Hepatocyte (in vitro differentiated cells): ENCODE measurements around the gene ZNF789. TPM values are rescaled to one million over a fixed set of nuclear protein-coding genes. Genes with fewer than 3 reads are reported as not detected.

Source experiments
- DNase-seq: peaks from one replicate; pipeline ENCODE4 v3.0.0-alpha.2; 2016; ENCODE audit warnings: low spot score
- H2AFZ ChIP-seq: fragments of 200-600 bp; sonication (generic); 2 replicates; pipeline ENCODE4 v1.6.0; 2016; ENCODE audit warnings: antibody characterized with exemption, mild to moderate bottlenecking
- H3K27ac ChIP-seq: fragments of 200-600 bp; sonication (generic); 2 replicates; pipeline ENCODE4 v1.5.1; 2016; ENCODE audit warnings: mild to moderate bottlenecking
- H3K27me3 ChIP-seq: fragments of 200-600 bp; sonication (generic); 2 replicates; pipeline ENCODE4 v1.6.1; 2016
- H3K36me3 ChIP-seq: fragments of 200-600 bp; sonication (generic); replicated peaks from 2 replicates; pipeline ENCODE4 v1.5.1; 2016; ENCODE audit warnings: low read depth; ENCODE audit not compliant: insufficient read depth
- H3K4me1 ChIP-seq: fragments of 200-600 bp; sonication (generic); 2 replicates; pipeline ENCODE4 v1.5.1; 2016; ENCODE audit warnings: mild to moderate bottlenecking, moderate library complexity; ENCODE audit not compliant: insufficient read depth
- H3K4me2 ChIP-seq: fragments of 200-600 bp; sonication (generic); 2 replicates; pipeline ENCODE4 v1.6.0; 2016
- H3K4me3 ChIP-seq: fragments of 200-600 bp; sonication (generic); 2 replicates; pipeline ENCODE4 v1.5.1; 2016; ENCODE audit warnings: mild to moderate bottlenecking
- H3K79me2 ChIP-seq: fragments of 200-600 bp; sonication (generic); 2 replicates; pipeline ENCODE4 v1.6.0; 2017; ENCODE audit warnings: mild to moderate bottlenecking
- H3K9me2 ChIP-seq: fragments of 200-600 bp; sonication (generic); replicated peaks from 2 replicates; pipeline ENCODE4 v1.6.0; 2017; ENCODE audit warnings: mild to moderate bottlenecking; ENCODE audit not compliant: insufficient read depth
- H3K9me3 ChIP-seq: fragments of 200-600 bp; sonication (generic); 2 replicates; pipeline ENCODE4 v1.5.1; 2016; ENCODE audit warnings: low read depth, mild to moderate bottlenecking
- H4K20me1 ChIP-seq: fragments of 200-600 bp; sonication (generic); 2 replicates; pipeline ENCODE4 v1.6.0; 2016; ENCODE audit warnings: mild to moderate bottlenecking; ENCODE audit not compliant: insufficient read depth, poor library complexity, severe bottlenecking
- EZH2 ChIP-seq: fragments of 200-600 bp; sonication (generic); IDR thresholded peaks from 2 replicates; pipeline ENCODE4 v1.6.1; 2016; ENCODE audit warnings: antibody characterized with exemption, mild to moderate bottlenecking, borderline replicate concordance
- EZH2phosphoT487 ChIP-seq: fragments of 200-600 bp; sonication (generic); IDR thresholded peaks from one replicate; pipeline ENCODE4 v1.6.1; 2018; ENCODE audit warnings: antibody characterized with exemption, mild to moderate bottlenecking, low read depth, moderate library complexity; ENCODE audit not compliant: unreplicated experiment, severe bottlenecking
- WGBS: methylation state at CpG from one replicate; pipeline ENCODE4 v1.1.6; 2016; ENCODE audit warnings: low lambda C conversion rate; ENCODE audit errors: missing lambda C conversion rate; 5-methylcytosine and 5-hydroxymethylcytosine counted together
- polyA plus RNA-seq: library from polyadenylated mRNA; unstranded; fragments of >200 nt; fragmentation: Nextera tagmentation; extraction: Ambion mirVana; gene quantifications from 2 replicates; pipeline ENCODE4 v1.2.1, GENCODE V29; 2016
- total RNA-seq: library from RNA; depleted of rRNA; stranded (reverse); fragments of >200 nt; gene quantifications from 2 replicates; pipeline ENCODE4 v1.2.3, GENCODE V29; 2014
- TF ChIP-seq, protein P1 (sequence below): fragments of 200-600 bp; sonication (generic); IDR thresholded peaks from 2 replicates; pipeline ENCODE4 v1.5.1; 2016; ENCODE audit warnings: antibody characterized with exemption, mild to moderate bottlenecking; ENCODE audit not compliant: poor library complexity

ZNF789 gene
- total and polyA plus RNA-seq, 2 experiments from 2014 or later = 8.1 to 11.3 TPM

DNA sequence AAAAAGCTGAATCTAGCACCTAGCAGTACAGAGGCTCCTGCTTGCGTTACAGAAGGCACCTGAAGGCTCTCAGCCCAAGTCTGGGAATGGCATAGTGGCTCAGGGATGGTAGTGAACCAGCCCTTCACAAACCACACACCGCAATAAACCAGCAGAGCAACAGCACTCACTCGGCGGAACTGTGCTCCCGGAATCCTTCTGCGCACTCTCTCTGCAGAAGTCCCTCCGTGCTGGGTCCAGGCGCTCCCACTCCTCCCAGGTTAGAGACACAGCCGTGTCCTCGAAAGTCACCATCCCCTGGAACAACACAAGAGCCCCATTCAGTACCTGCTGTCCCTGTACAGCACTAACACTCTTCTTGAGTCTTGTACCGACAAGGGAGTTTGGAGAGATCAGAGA is 25.9 kb downstream of the ZNF789 start:
- peak; percentile 8 for DNase-seq
- Histone ChIP-seq H3K79me2 (peaks cover 63% of the 10 kb centered on the region), H3K36me3 (peaks cover 7% of the 10 kb centered on the region), H3K27ac (peak overlapping the region; percentile 93), H3K9me3 (peaks cover 9% of the 10 kb centered on the region), H4K20me1 (peaks cover 23% of the 10 kb centered on the region), H3K4me1 (peaks cover 14% of the 10 kb centered on the region), H3K4me2 (peak overlapping the region; percentile 90), H3K9me2 (no peaks in the 10 kb centered on the region), H2AFZ (no peak overlapping the region), H3K27me3 (no peaks in the 10 kb centered on the region), H3K4me3 (peak overlapping the region; percentile 41)
- TF ChIP-seq EZH2phosphoT487 = no peak
- no peak for TF ChIP-seq EZH2
- TF ChIP-seq, protein P1, sequence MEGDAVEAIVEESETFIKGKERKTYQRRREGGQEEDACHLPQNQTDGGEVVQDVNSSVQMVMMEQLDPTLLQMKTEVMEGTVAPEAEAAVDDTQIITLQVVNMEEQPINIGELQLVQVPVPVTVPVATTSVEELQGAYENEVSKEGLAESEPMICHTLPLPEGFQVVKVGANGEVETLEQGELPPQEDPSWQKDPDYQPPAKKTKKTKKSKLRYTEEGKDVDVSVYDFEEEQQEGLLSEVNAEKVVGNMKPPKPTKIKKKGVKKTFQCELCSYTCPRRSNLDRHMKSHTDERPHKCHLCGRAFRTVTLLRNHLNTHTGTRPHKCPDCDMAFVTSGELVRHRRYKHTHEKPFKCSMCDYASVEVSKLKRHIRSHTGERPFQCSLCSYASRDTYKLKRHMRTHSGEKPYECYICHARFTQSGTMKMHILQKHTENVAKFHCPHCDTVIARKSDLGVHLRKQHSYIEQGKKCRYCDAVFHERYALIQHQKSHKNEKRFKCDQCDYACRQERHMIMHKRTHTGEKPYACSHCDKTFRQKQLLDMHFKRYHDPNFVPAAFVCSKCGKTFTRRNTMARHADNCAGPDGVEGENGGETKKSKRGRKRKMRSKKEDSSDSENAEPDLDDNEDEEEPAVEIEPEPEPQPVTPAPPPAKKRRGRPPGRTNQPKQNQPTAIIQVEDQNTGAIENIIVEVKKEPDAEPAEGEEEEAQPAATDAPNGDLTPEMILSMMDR = no peak
- 67% methylated on average over 11 of the region's 11 CpGs for WGBS

DNA sequence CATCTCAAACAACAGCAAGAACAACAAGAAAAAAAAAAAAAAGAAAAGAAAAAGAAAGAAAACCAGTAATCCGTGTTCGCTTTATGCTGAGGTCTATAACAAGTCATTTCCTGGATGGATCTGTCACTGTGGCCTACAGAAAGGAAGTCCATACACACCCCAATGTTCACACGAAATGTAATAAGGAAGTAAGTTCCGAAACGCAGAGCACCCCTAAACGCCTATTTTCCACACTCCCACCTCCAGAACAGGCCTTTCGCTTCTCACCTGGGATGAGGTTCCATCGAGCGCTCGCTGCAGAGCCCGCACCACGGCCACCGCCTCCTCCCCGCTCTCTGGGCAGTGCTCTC is 26.7 kb downstream of the ZNF789 start:
- Histone ChIP-seq H3K9me2 (no peaks in the 10 kb centered on the region), H3K27ac (peak overlapping the region; percentile 93), H4K20me1 (peaks cover 23% of the 10 kb centered on the region), H3K36me3 (no peaks in the 10 kb centered on the region), H3K79me2 (peaks cover 58% of the 10 kb centered on the region), H3K4me3 (peak overlapping the region; percentile 41), H3K27me3 (no peaks in the 10 kb centered on the region), H3K4me1 (peaks cover 14% of the 10 kb centered on the region), H3K9me3 (peaks cover 1% of the 10 kb centered on the region), H3K4me2 (peak overlapping the region; percentile 90), H2AFZ (peak overlapping the region; percentile 16)
- TF ChIP-seq, protein P1 = no peak
- 3% methylated on average over 14 of the region's 14 CpGs for whole genome bisulfite sequencing
- no peak for DNase-seq

DNA sequence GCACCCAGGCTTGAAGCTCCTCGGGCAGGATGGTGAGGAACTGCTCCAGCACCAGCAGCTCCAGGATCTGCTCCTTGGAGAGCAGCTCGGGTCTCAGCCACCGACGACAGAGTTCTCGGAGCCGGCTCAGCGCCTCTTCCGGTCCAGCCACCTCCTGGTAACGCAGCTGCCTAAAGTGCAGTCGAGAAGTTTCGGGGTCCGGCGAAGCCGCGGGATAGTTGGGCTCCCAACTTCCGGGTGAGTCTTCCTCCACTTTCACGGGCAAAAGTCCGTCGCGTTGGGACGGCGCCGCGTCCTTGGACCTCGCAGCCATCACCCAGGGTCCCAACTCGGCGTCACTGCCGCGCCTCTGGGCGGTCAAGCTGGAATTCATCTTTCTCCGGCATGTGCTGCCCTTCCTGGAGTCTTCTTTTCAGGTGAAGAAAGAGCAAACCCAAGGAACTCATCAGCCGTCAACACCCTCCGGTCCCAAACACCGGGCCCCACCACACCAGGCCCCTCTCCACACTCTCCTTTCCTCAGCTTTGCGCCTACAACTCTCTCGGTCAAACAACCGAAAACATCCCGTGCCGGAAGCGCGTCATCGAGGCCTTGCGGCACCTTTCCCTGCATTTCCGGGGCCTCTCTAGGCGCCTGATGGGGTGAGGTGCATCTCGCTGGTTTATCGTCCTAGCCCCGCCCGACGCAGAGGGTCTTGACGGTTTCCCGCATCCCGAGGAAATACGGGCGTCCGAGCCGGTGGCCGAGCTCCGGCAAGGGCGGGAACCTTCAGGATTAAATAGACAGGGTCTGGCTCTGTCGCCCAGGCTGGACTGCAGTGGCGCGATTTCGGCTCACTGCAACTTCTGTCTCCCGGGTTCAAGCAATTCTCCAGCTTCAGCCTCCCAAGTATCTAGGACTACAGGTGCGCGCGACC is 27.3 kb downstream of the ZNF789 start, which contains the start of gene ZNF394:
ZNF394 (minus strand) TSS at position 561 of the 916 bp plus-strand sequence; CDS start at position 373, 188 bp downstream.
- peak; percentile 95 for DNase-seq
- Histone ChIP-seq H3K4me1 (peaks cover 14% of the 10 kb centered on the region), H3K27ac (peak within 1 kb of the TSS; percentile 93), H2AFZ (peak within 1 kb of the TSS; percentile 80), H3K4me3 (peak within 1 kb of the TSS; percentile 41), H3K9me3 (no peaks in the 10 kb centered on the region), H3K36me3 (no peaks in the 10 kb centered on the region), H3K79me2 (peaks cover 53% of the 10 kb centered on the region), H3K4me2 (peak within 1 kb of the TSS; percentile 90), H3K9me2 (no peaks in the 10 kb centered on the region), H3K27me3 (no peaks in the 10 kb centered on the region), H4K20me1 (peaks cover 23% of the 10 kb centered on the region)
- under 1% methylated on average over 68 of the region's 68 CpGs for WGBS
- TF ChIP-seq EZH2phosphoT487 = no peak
- TF ChIP-seq EZH2 = no peak
- TF ChIP-seq, protein P1 = no peak
